GM12872 (cell line): Measurements from ENCODE around the gene TMEM101.

Experiments
- TF ChIP-seq, protein P1 (sequence below): IDR thresholded peaks from 3 replicates; pipeline ENCODE4 v1.5.1; 2011; ENCODE audit warnings: low read depth, mild to moderate bottlenecking, low read length, moderate library complexity; ENCODE audit not compliant: insufficient read depth

The TMEM101 gene

DNA sequence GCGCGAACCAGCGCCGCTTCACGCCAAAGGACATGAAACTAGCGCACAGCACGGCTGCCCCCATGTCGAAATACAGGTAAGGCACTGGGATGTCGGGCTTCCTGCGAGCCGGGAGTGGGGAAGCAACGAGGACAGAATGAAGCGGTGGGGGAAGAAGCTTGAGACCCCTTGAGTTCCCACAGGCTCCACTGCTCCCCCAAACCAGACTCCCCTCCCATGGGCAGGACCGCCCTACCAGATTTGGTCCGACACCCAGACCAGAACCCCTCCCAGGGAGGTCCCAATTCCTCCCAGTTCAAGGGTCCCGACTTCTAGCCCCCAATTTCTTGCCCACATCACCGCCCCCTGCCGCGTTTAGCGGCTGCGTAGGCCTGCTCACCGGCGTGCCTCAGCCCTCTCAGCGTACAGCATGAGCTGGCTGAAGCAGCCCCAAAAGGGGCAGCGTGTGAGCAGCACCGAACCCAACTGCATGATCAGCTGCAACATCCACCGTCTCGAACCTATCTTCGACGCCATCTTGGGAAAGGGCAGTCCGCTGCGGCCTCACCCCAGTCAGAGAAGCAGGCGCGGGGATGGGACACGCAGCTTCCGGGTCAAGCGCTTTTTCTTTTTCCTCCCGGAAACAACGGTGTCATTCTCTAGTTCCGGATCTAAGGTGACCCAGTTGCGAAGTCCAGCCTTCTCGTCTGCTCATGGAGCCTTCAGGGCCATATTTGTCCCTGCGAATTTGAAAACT lies at the start of gene TMEM101:
Gene TMEM101, minus strand, starts transcription at position 527 of the 736 bp plus-strand sequence. Its CDS starts 11 bp downstream, at position 516.
- TF ChIP-seq, protein P1, sequence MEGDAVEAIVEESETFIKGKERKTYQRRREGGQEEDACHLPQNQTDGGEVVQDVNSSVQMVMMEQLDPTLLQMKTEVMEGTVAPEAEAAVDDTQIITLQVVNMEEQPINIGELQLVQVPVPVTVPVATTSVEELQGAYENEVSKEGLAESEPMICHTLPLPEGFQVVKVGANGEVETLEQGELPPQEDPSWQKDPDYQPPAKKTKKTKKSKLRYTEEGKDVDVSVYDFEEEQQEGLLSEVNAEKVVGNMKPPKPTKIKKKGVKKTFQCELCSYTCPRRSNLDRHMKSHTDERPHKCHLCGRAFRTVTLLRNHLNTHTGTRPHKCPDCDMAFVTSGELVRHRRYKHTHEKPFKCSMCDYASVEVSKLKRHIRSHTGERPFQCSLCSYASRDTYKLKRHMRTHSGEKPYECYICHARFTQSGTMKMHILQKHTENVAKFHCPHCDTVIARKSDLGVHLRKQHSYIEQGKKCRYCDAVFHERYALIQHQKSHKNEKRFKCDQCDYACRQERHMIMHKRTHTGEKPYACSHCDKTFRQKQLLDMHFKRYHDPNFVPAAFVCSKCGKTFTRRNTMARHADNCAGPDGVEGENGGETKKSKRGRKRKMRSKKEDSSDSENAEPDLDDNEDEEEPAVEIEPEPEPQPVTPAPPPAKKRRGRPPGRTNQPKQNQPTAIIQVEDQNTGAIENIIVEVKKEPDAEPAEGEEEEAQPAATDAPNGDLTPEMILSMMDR: no peak

DNA sequence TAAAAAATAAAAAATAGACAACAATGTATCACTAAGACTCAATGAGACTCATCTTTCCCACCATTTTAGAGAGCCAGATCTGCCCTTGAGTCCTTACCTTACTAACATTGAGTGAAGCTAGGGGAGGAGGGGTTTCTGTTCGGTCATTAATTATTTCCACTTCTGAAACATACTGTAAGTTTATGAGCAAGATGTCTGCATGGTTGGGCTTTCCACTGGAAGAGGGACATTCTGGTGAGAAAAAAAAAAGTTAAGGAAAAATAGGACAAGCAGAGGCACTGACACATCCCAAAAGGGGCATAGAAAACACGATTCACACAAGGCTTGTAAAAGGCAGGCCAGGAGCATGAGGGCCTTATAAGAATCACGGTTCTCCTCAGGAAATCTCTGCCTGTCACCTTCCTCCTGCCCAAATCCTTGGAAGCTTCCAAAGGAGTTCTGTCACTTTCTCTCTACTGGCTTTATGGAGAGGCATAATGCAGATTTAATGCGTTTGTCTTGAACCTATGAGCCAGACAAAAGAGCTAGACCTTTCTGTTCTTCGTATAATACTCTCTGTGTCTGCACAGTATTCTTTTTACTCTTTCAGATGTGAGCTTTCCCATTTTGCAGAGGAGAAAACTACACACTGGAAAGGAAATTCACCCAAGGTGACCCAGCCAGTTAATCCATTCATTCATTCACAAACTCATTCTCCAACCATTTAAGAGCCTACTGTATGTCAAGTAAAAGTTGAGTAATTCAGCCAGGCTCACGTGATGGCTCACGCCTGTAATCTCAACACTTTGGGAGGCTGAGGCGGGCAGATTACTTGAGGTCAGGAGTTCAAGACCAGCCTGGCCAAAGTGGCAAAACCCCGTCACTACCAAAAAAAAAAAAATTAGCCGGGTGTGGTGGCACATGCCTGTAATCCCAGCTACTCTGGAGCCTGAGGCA lies 49.2 kb upstream of the TMEM101 start:
- TF ChIP-seq, protein P1: no peak

DNA sequence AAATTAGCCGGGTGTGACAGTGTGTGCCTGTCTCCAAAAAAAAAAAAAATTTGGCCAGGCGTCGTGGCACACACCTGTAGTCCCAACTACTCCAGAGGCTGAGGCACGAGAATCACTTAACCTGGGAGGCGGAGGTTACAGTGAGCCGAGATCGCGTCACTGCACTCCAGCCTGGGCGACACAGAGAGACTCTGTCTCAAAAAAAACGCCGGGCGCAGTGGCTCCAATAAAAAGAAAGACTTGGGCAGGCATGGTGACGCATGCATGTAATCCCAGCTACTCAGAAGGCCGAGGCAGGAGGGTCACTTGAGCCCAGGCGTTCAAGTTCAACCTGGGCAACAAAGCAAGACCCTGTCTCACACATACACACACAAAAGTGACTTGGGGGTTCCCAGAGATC lies 48.1 kb upstream of the TMEM101 start:
- TF ChIP-seq, protein P1: no peak

DNA sequence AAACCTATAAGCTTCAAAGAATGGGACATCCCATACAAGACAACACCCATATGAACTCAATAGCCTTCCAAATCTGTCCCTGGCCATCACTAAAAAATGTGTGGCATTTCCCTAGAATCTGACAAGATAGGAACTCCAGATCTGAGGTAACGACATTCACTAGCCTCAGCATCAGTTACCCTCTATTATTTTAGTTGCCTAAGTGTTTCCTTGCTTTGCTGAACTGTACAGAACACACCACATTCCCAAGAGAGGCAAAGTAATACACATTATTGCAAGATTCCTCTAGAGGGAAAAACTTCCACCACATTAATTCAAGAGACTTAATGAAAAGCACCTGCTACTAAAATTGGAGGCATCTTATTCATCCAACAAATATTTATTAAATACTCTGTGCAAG lies 46.7 kb upstream of the TMEM101 start:
- TF ChIP-seq, protein P1: no peak

DNA sequence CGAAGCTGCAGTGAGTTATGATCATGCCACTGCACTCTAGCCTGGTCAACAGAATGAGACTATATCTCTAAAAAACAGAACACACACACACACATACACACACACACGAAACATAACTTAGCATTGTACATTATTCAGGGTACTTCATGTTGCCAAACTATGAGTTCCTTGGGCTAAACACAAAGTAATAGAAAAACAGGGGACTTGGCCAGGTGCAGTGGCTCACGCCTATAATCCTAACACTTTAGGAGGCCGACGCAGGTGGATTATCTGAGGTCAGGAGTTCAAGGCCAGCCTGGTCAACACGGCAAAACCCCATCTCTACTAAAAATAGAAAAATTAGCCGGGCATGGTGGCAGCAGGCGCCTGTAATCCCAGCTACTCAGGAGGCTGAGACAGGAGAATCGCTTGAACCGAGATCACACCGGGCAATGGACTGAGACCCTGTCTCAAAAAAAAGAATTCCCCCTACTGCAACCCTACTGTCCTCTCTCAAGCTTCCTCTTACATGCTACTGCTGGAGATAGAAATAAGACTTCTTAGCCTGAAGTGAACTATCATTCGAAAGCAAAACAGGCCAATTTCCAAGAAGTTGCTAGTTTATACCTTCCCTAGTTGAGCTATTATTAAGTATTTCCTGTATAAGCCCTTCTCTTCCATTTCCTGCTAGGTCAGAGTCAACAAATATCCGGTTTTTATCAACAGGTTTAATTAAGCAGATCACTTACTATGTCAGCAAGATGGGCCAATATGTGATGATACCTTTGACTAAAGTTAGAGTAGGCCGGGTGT lies 44.5 kb upstream of the TMEM101 start:
- TF ChIP-seq, protein P1: no peak

DNA sequence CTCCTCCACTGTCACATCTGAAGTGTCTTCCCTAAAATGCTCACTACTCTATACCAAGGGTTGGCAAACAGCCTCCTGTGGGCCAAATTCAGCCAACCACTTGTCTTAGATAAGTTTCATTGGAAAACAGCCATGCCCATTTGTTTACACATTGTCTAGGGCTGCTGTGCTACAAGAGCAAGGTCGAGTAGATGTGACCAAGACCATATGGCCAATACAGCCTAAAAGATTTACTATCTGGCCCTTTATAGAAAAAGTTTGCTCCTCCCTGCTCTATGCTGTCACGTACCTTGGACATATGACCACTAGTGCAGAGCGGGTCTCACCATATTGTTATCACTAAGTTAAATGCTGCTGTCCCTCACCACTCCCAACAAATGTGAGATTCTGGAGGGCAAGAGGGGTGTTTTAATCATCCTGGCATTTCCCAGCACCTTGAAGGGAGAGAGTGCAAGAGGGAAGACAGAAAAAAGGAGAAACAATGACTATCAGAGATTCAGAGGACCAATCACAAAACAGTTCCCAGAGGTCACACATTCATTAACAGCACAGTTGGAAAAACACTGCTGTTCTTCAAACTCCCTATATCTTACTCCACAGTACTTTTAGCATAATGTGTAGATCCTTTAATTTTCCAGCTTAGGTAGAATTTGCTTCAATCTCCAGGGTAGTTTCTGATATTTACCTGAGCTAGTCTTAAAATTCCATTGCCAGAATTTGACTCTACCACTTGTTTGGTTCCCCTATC lies 38.5 kb upstream of the TMEM101 start:
- TF ChIP-seq, protein P1: no peak
